Breast epithelium (tissue), 3 donors: ENCODE results near the gene DACT3.

Experiments used
- CTCF ChIP-seq, 3 donors: fragments of 450-650 bp; IDR thresholded peaks; one replicate each; pipeline ENCODE4 v1.5.1; 2016 to 2017; ENCODE audit warnings: antibody characterized with exemption in 3 of 3, mild to moderate bottlenecking in 3 of 3, moderate library complexity in 3 of 3
- POLR2A ChIP-seq: fragments of 450-650 bp; IDR thresholded peaks from one replicate; pipeline ENCODE4 v1.6.1; 2016; ENCODE audit warnings: antibody characterized with exemption, mild to moderate bottlenecking, moderate library complexity
- POLR2AphosphoS5 ChIP-seq, 3 donors: sonication (generic); formaldehyde crosslinking; IDR thresholded peaks; one replicate each; pipeline ENCODE4 v1.6.1; 2017; ENCODE audit warnings: antibody characterized with exemption in 3 of 3

GRCh38 chr19:46608178-46608577 lies 52.8 kb downstream of the DACT3 start:
- TF ChIP-seq CTCF (IDR thresholded peaks at IDR 0.05): no peak
- TF ChIP-seq POLR2A: no peak
- TF ChIP-seq POLR2AphosphoS5 (IDR thresholded peaks at IDR 0.05): no peak
